Mesendoderm (in vitro differentiated cells): ENCODE results near the gene PDCD10.

Source experiments
- DNase-seq: peaks from one replicate; pipeline ENCODE4 v3.0.0; 2013
- H2AK5ac ChIP-seq: 2 replicates; pipeline ENCODE4 v1.6.1; 2013; ENCODE audit warnings: low read length, inconsistent platforms
- H2BK120ac ChIP-seq: 2 replicates; pipeline ENCODE4 v1.6.1; 2013; ENCODE audit warnings: low read depth, mild to moderate bottlenecking, low read length, moderate library complexity, mixed read lengths
- H2BK15ac ChIP-seq: replicated peaks from 2 replicates; pipeline ENCODE4 v1.6.1; 2013; ENCODE audit warnings: low read depth, mild to moderate bottlenecking, moderate library complexity
- H2BK5ac ChIP-seq: 2 replicates; pipeline ENCODE4 v1.6.1; 2013; ENCODE audit warnings: low read length, inconsistent platforms
- H3K18ac ChIP-seq: 2 replicates; pipeline ENCODE4 v1.6.1; 2013; ENCODE audit warnings: mild to moderate bottlenecking, low read length, mixed read lengths
- H3K23ac ChIP-seq: one replicate; pipeline ENCODE4 v1.6.1; 2013; ENCODE audit warnings: low read length
- H3K27ac ChIP-seq: 2 replicates; pipeline ENCODE4 v1.5.1; 2013; ENCODE audit warnings: low read depth, mild to moderate bottlenecking, inconsistent platforms, low read length, moderate library complexity
- H3K27me3 ChIP-seq: 2 replicates; pipeline ENCODE4 v1.6.1; 2013; ENCODE audit warnings: low read length, control low read depth, mild to moderate bottlenecking, inconsistent platforms; ENCODE audit not compliant: insufficient read depth, poor library complexity
- H3K36me3 ChIP-seq: 2 replicates; pipeline ENCODE4 v1.6.1; 2013; ENCODE audit warnings: low read length, inconsistent platforms; ENCODE audit not compliant: control insufficient read depth, insufficient read depth
- H3K4ac ChIP-seq: one replicate; pipeline ENCODE4 v1.6.1; 2013; ENCODE audit warnings: low read depth, mild to moderate bottlenecking, low read length, moderate library complexity
- H3K4me1 ChIP-seq: 2 replicates; pipeline ENCODE4 v1.6.1; 2013; ENCODE audit warnings: low read depth, low read length, inconsistent platforms; ENCODE audit not compliant: control insufficient read depth
- H3K4me2 ChIP-seq: 2 replicates; pipeline ENCODE4 v1.6.1; 2013; ENCODE audit warnings: low read length
- H3K4me3 ChIP-seq: 2 replicates; pipeline ENCODE4 v1.5.1; 2013; ENCODE audit warnings: mild to moderate bottlenecking, low read length
- H3K56ac ChIP-seq: one replicate; pipeline ENCODE4 v1.6.1; 2013; ENCODE audit warnings: low read length
- H3K79me1 ChIP-seq: 2 replicates; pipeline ENCODE4 v1.6.1; 2013; ENCODE audit warnings: low read length, inconsistent platforms
- H3K79me2 ChIP-seq: 2 replicates; pipeline ENCODE4 v1.6.1; 2013; ENCODE audit warnings: mild to moderate bottlenecking, low read length; ENCODE audit not compliant: control insufficient read depth, insufficient read depth
- H3K9ac ChIP-seq: 2 replicates; pipeline ENCODE4 v1.6.1; 2013; ENCODE audit warnings: low read length, inconsistent platforms
- H4K5ac ChIP-seq: one replicate; pipeline ENCODE4 v1.6.1; 2013; ENCODE audit warnings: low read length
- H4K8ac ChIP-seq: one replicate; pipeline ENCODE4 v1.6.1; 2013; ENCODE audit warnings: low read depth, mild to moderate bottlenecking, control low read depth, low read length, moderate library complexity
- WGBS: extraction: QIAGEN DNeasy Blood & Tissue Kit; methylation state at CpG from one replicate; pipeline ENCODE4 v1.1.7; 2013; ENCODE audit warnings: low lambda C conversion rate, missing lambda C conversion rate; ENCODE audit not compliant: insufficient coverage; ENCODE audit errors: extremely low coverage; 5-methylcytosine and 5-hydroxymethylcytosine counted together

The PDCD10 gene

DNA sequence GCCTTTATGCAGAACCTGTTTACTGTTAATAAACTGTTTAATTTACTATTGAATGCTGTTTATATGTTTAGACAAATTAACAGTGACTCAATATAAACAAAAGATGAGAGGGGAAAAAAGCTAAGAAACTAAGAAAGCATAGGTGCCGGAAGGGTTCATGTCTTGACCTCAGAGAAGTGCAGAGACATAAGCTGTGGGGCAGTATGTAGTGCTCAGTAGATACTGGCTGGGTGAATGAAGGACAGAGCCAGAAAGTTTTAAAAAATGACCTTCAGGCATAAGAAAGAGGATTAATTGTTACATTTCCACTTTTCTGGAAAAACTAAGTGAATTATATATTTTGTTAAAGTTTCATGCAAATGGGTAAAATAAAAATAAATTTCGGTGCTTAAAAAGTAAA lies 15.0 kb upstream of the PDCD10 start:
- H2BK15ac ChIP-seq = no peak overlapping the region
- H3K36me3 ChIP-seq = no peaks in the 10 kb centered on the region
- no peaks in the 10 kb centered on the region for H3K79me1 ChIP-seq
- no peak overlapping the region for H4K8ac ChIP-seq
- no peak overlapping the region for H3K27ac ChIP-seq
- no peak overlapping the region for H2BK120ac ChIP-seq
- no peaks in the 10 kb centered on the region for H3K4me1 ChIP-seq
- no peak overlapping the region for H2AK5ac ChIP-seq
- H3K23ac ChIP-seq = no peak overlapping the region
- no peaks in the 10 kb centered on the region for H3K79me2 ChIP-seq
- no peak overlapping the region for H3K4ac ChIP-seq
- no peak overlapping the region for H3K4me2 ChIP-seq
- no peaks in the 10 kb centered on the region for H3K27me3 ChIP-seq
- H3K56ac ChIP-seq = no peak overlapping the region
- no peak overlapping the region for H4K5ac ChIP-seq
- no peak overlapping the region for H2BK5ac ChIP-seq
- no peak overlapping the region for H3K18ac ChIP-seq
- H3K9ac ChIP-seq = no peak overlapping the region
- no peak overlapping the region for H3K4me3 ChIP-seq
- DNase-seq = no peak
- WGBS = no CpG with 5 or more reads among the region's 2 CpGs

DNA sequence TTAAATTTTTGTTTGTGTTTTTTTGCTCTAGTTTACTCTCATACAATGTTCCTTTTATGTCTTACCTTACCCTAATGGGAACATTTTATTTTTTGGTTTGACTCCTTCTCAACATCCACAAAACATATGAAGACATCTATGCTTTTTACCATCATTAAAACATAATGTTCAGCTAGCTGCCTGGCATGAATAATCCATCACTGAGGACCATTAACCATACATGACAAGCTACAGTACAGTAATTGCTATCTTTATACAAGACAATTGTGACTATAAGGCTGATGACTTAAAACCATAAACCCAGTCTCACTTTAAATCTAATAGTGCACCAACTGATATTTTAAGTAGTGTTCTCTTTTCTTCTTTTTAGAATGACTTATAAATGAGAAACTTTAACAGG lies 14.5 kb upstream of the PDCD10 start:
- no peak overlapping the region for H2BK5ac ChIP-seq
- no peak overlapping the region for H3K27ac ChIP-seq

DNA sequence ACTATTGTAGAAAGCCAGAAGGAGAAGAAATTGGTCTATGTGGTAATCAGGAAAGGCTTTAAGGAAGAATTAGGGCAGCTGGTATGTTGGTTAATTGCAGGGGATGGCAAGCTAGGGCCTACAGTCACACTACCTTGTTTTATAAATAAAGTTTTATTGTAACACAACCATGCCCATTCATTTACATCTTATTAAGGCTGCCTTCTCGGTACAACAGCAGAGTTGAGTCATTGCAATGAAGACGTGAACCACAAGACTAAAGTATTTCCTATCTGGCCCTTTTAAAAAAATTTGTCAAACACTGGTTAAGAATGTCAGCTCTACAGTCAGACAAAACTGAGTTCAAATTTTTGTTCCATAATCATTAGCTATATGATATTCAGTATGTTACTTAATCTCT lies 9.1 kb upstream of the PDCD10 start:
- Histone ChIP-seq H3K79me2 (no peaks in the 10 kb centered on the region), H2BK15ac (no peak overlapping the region), H4K8ac (no peak overlapping the region), H3K56ac (no peak overlapping the region), H3K4me1 (no peaks in the 10 kb centered on the region), H3K79me1 (no peaks in the 10 kb centered on the region), H3K4me3 (no peak overlapping the region), H3K36me3 (no peaks in the 10 kb centered on the region), H2BK120ac (no peak overlapping the region), H2BK5ac (no peak overlapping the region), H3K27me3 (no peaks in the 10 kb centered on the region), H3K18ac (no peak overlapping the region), H3K9ac (no peak overlapping the region), H4K5ac (no peak overlapping the region), H3K4ac (no peak overlapping the region), H3K4me2 (no peak overlapping the region), H3K23ac (no peak overlapping the region), H3K27ac (no peak overlapping the region), H2AK5ac (no peak overlapping the region)
- DNase-seq = no peak
- no CpG with 5 or more reads among the region's 2 CpGs for WGBS

More for the DNA sequence above, 14.5 kb upstream of the PDCD10 start:
- Histone ChIP-seq H2BK15ac (no peak overlapping the region), H3K27me3 (no peaks in the 10 kb centered on the region), H3K4ac (no peak overlapping the region), H4K5ac (no peak overlapping the region), H4K8ac (no peak overlapping the region), H3K18ac (no peak overlapping the region), H3K79me1 (no peaks in the 10 kb centered on the region), H3K4me3 (no peak overlapping the region), H3K4me1 (no peaks in the 10 kb centered on the region), H3K36me3 (no peaks in the 10 kb centered on the region), H2BK120ac (no peak overlapping the region), H3K4me2 (no peak overlapping the region), H3K23ac (no peak overlapping the region), H3K56ac (no peak overlapping the region), H3K9ac (no peak overlapping the region), H3K79me2 (no peaks in the 10 kb centered on the region), H2AK5ac (no peak overlapping the region)
- DNase-seq = no peak

DNA sequence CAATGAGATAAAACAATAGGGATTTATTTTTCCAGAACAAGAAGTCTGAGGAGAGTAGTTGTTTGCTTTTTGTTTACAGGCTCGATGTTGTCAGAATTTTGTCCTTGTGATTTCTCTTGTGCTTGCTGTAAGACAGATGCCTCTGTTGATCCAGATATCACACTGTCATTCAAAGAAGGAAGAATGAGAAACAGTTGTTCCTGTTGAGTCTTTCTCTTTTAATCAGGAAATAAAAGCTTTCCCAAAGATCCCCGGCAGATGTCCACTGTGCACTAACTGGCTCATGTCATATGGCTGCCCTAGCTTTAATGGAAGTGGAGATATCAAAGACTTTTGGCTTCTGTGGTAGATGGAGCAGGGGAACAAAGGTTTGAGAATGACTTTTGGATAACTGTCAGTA lies 7.6 kb upstream of the PDCD10 start:
- Histone ChIP-seq H3K4me2 (no peak overlapping the region), H3K4me3 (no peak overlapping the region), H3K56ac (no peak overlapping the region), H2BK15ac (no peak overlapping the region), H2AK5ac (no peak overlapping the region), H4K5ac (no peak overlapping the region), H3K4ac (no peak overlapping the region), H3K27me3 (no peaks in the 10 kb centered on the region), H4K8ac (no peak overlapping the region), H3K79me1 (no peaks in the 10 kb centered on the region), H3K79me2 (no peaks in the 10 kb centered on the region), H3K27ac (no peak overlapping the region), H2BK5ac (no peak overlapping the region), H3K23ac (no peak overlapping the region), H3K18ac (no peak overlapping the region), H3K4me1 (no peaks in the 10 kb centered on the region), H3K36me3 (no peaks in the 10 kb centered on the region), H2BK120ac (no peak overlapping the region), H3K9ac (no peak overlapping the region)
- no CpG with 5 or more reads among the region's 2 CpGs for WGBS
- no peak for DNase-seq

DNA sequence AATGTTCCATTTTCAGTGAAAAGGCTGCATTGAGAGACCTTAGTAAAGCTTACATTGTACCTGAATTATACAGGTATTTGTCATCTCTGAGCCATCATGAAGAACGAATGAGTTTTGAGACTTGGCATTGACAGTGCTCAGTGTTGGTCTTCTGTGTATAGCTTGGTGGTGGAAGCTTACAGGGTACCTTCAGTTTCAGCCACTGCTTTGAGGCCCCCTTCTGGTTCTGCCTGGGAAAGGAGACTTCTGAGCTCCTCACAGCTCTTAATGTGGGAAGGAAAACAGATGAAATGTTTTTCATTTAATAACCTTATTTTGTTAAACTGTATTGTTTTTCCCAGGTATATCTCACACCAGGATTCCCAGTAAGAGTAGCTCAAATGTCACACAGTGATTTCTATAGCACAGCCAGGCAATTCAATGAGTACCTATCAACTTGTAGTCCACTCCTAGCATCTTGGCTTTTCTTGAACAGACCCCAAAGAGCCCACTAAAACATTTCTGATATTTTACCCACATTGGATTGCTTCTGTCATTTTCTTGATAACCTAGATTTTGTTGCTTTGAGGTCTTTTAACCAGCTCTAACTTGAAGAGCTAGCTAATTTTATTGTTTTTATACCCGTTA lies 6.4 kb upstream of the PDCD10 start:
- no peak overlapping the region for H4K8ac ChIP-seq
- no peak overlapping the region for H3K4me3 ChIP-seq
- H3K9ac ChIP-seq = no peak overlapping the region
- H3K18ac ChIP-seq = no peak overlapping the region
- no CpG with 5 or more reads among the region's 2 CpGs for WGBS
- no peak overlapping the region for H3K4ac ChIP-seq
- H2BK5ac ChIP-seq = no peak overlapping the region
- no peak overlapping the region for H4K5ac ChIP-seq
- H3K79me2 ChIP-seq = no peaks in the 10 kb centered on the region
- H2BK120ac ChIP-seq = no peak overlapping the region
- H3K27me3 ChIP-seq = no peaks in the 10 kb centered on the region
- H3K27ac ChIP-seq = no peak overlapping the region
- H3K23ac ChIP-seq = no peak overlapping the region
- H3K56ac ChIP-seq = no peak overlapping the region
- H3K4me2 ChIP-seq = no peak overlapping the region
- no peak overlapping the region for H2AK5ac ChIP-seq
- peaks cover 2% of the 10 kb centered on the region for H3K4me1 ChIP-seq
- no peaks in the 10 kb centered on the region for H3K79me1 ChIP-seq
- no peaks in the 10 kb centered on the region for H3K36me3 ChIP-seq
- peak; percentile 74 for DNase-seq
- no peak overlapping the region for H2BK15ac ChIP-seq

DNA sequence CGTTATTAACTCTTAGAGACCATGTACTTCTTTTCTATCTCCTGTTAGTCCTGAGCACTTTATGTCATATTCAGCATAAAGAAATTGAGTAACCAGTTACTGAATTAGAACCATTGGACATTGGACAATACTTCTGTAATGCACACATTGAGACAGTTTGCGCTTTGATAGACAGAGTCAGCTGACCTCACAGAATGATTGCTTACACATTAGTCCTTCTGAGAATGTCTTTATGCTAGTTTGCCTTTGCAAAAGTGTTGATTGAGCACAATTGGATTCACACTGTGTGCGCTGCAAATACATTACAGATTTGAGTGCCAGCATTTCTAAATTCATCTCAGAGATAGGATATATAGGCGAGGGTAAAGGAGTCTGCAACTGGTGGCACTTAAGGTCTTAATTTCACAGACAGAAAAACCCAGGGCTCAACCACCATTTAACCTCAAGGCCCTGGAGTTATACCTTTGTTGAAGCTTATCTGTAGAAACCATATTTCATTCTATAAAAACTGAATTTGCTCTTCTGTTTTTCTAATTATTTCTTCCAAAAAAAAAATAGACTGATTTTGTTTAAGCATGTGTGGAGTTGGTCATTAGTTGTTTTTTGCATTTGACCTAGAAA lies 4.6 kb upstream of the PDCD10 start:
- Histone ChIP-seq H3K18ac (no peak overlapping the region), H3K27me3 (no peaks in the 10 kb centered on the region), H3K36me3 (no peaks in the 10 kb centered on the region), H3K27ac (no peak overlapping the region), H3K4me2 (no peak overlapping the region), H2BK5ac (no peak overlapping the region), H3K4me3 (no peak overlapping the region), H3K23ac (no peak overlapping the region), H2BK120ac (no peak overlapping the region), H3K4ac (no peak overlapping the region), H2AK5ac (no peak overlapping the region), H3K56ac (no peak overlapping the region), H4K5ac (no peak overlapping the region), H4K8ac (no peak overlapping the region), H2BK15ac (no peak overlapping the region), H3K9ac (no peak overlapping the region), H3K79me2 (no peaks in the 10 kb centered on the region), H3K79me1 (no peaks in the 10 kb centered on the region), H3K4me1 (peaks cover 2% of the 10 kb centered on the region)
- no peak for DNase-seq
- WGBS = no CpG with 5 or more reads among the region's 4 CpGs
